GM12872 (cell line): ENCODE measurements around the gene CSF2RB.

Source experiments
- CTCF ChIP-seq: IDR thresholded peaks from 3 replicates; pipeline ENCODE4 v1.5.1; 2011; ENCODE audit warnings: low read depth, mild to moderate bottlenecking, low read length, moderate library complexity; ENCODE audit not compliant: insufficient read depth

The CSF2RB gene

GRCh38 chr22:36923131-36923788 lies 9.8 kb downstream of the CSF2RB start:
- TF ChIP-seq CTCF: no peak

GRCh38 chr22:36924151-36924698 lies 10.8 kb downstream of the CSF2RB start:
- TF ChIP-seq CTCF: no peak

- no peak for TF ChIP-seq CTCF
Measured at GRCh38 chr22:36925388-36926290, 12.2 kb downstream of the CSF2RB start.

- no peak for TF ChIP-seq CTCF
Measured at GRCh38 chr22:36926309-36926708, 12.9 kb downstream of the CSF2RB start.

- TF ChIP-seq CTCF: no peak
Measured at GRCh38 chr22:36926721-36927435, 13.4 kb downstream of the CSF2RB start.

- no peak for TF ChIP-seq CTCF
Measured at GRCh38 chr22:36927671-36928070, 14.2 kb downstream of the CSF2RB start.

GRCh38 chr22:36928196-36928595 lies 14.8 kb downstream of the CSF2RB start:
- TF ChIP-seq CTCF: no peak
